ENCODE measurements around the gene EFNB2.

DNA sequence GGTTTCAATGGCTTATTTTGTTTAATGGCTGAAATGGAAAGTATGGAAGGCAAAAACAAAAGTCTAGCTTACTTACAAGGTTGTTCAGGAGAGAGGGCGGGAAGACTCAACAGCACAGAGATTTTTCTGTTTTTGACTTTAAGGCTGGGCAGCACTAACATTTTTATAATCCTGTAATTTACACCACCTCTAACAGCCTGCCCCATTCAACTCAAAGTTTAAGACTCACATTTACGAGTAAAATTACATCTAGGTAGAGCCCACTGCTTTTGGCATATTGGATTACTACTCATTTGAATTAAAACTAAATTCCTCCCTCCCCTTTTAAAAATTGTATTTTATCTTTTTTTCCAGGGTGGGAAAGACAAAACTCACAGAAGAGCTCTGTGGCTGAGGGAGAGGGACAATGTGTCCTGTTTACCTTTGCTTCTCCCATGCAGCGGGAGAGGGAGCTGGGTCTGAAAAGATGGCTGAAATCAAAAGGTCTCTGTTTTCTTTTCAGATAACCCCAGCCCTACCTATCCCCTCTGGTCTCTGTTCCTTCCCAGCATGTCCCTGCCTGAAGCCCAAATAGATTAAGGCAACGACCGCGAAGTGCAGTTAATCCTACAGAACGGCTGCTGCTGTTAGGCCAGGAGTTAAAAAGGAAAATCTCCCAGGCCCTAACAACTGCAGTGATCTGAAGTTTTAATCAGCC, 6.6 kb downstream of the EFNB2 start:
- TF ChIP-seq, protein P1, sequence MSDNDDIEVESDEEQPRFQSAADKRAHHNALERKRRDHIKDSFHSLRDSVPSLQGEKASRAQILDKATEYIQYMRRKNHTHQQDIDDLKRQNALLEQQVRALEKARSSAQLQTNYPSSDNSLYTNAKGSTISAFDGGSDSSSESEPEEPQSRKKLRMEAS (IDR thresholded peaks at IDR 0.05) = no peak
- no peak for TF ChIP-seq EP300 (IDR thresholded peaks at IDR 0.05; ENCODE audit: borderline replicate concordance)
